HepG2 (cell line): ENCODE results near the gene SRR. TPM values are rescaled to one million over a fixed set of nuclear protein-coding genes. Genes with fewer than 3 reads are reported as not detected.

ENCODE experiments used
- FOXO4 ChIP-seq: sonication (generic); formaldehyde crosslinking; conservative IDR thresholded peaks from 2 replicates; pipeline ENCODE4 v1.8.1; 2023; ENCODE audit warnings: missing genetic modification reagents
- GTF3A ChIP-seq: sonication (generic); formaldehyde crosslinking; conservative IDR thresholded peaks from 2 replicates; pipeline ENCODE4 v1.4.0; 2020; ENCODE audit warnings: mild to moderate bottlenecking, missing genetic modification reagents
- MAZ ChIP-seq, 2 experiments: sonication (generic) in 1 of 2; formaldehyde crosslinking in 1 of 2; IDR thresholded peaks; 2 replicates each; pipeline versions ENCODE4 v1.5.0 to v1.6.1; 2012 to 2020; ENCODE audit warnings: low read depth in 2 of 2, mild to moderate bottlenecking in 2 of 2, borderline replicate concordance in 1 of 2, improper control_type of control experiment in 1 of 2, low read length in 1 of 2, missing genetic modification reagents in 1 of 2, moderate library complexity in 1 of 2
- NFKB2 ChIP-seq: sonication (generic); formaldehyde crosslinking; IDR thresholded peaks from 2 replicates; pipeline ENCODE4 v1.4.0; 2020; ENCODE audit warnings: missing genetic modification reagents, borderline replicate concordance
- PHF21A ChIP-seq: sonication (generic); formaldehyde crosslinking; IDR thresholded peaks from 2 replicates; pipeline ENCODE4 v1.5.0; 2020; ENCODE audit warnings: mild to moderate bottlenecking, missing genetic modification reagents
- RFXANK ChIP-seq: IDR thresholded peaks from 2 replicates; pipeline ENCODE4 v1.6.1; 2016
- SCMH1 ChIP-seq: sonication (generic); formaldehyde crosslinking; IDR thresholded peaks from 2 replicates; pipeline ENCODE4 v1.9.0; 2021; ENCODE audit warnings: missing genetic modification reagents, mild to moderate bottlenecking, borderline replicate concordance
- SMAD3 ChIP-seq: sonication (generic); formaldehyde crosslinking; IDR thresholded peaks from 2 replicates; pipeline ENCODE4 v1.4.0; 2020; ENCODE audit warnings: missing genetic modification reagents
- TEAD3 ChIP-seq: optimal IDR thresholded peaks from 2 replicates; pipeline ENCODE3; 2016; ENCODE audit warnings: borderline replicate concordance
- TSC22D2 ChIP-seq: sonication (generic); formaldehyde crosslinking; IDR thresholded peaks from 2 replicates; pipeline ENCODE4 v1.5.1; 2020; ENCODE audit warnings: missing genetic modification reagents, mild to moderate bottlenecking, borderline replicate concordance
- ZKSCAN8 ChIP-seq: IDR thresholded peaks from 2 replicates; pipeline ENCODE4 v1.6.1; 2016; ENCODE audit warnings: borderline replicate concordance, missing genetic modification reagents, missing compliant biosample characterization
- ZNF331 ChIP-seq: sonication (generic); formaldehyde crosslinking; IDR thresholded peaks from 2 replicates; pipeline ENCODE4 v1.4.0; 2020; ENCODE audit warnings: missing genetic modification reagents
- ZNF33B ChIP-seq: sonication (generic); formaldehyde crosslinking; IDR thresholded peaks from 2 replicates; pipeline ENCODE4 v1.5.1; 2020; ENCODE audit warnings: mild to moderate bottlenecking, missing genetic modification reagents
- ZNF746 ChIP-seq: sonication (generic); formaldehyde crosslinking; IDR thresholded peaks from 2 replicates; pipeline ENCODE4 v1.8.0; 2022; ENCODE audit warnings: mild to moderate bottlenecking, missing genetic modification reagents
- polyA plus RNA-seq, 8 experiments: library from polyadenylated mRNA; depleted of rRNA in 3 of 8; stranded (reverse) in 7 of 8; unstranded in 1 of 8; fragments of >200 nt; fragmentation: Illumina TruSeq in 4 of 8; extraction: Trizol in 4 of 8; gene quantifications; 2 replicates each; pipeline versions ENCODE4 v1.2.1 to v1.2.3, GENCODE V29; 2011 to 2016; ENCODE audit warnings: low read depth in 4 of 8, missing spikeins in 1 of 8, mixed read lengths in 1 of 8; ENCODE audit not compliant: insufficient read depth in 1 of 8
- total RNA-seq, 5 experiments: library from RNA; depleted of rRNA; stranded (reverse); fragments of >200 nt; fragmentation: Illumina TruSeq; extraction: Trizol; gene quantifications; 2 replicates each; pipeline ENCODE4 v1.2.3, GENCODE V29; 2016; ENCODE audit warnings: low read depth in 1 of 5
- TF ChIP-seq, protein P1 (sequence below): sonication (generic); formaldehyde crosslinking; conservative IDR thresholded peaks from 2 replicates; pipeline ENCODE4 v1.4.0; 2020; ENCODE audit warnings: mild to moderate bottlenecking, missing genetic modification reagents, moderate library complexity
- TF ChIP-seq, protein P2 (sequence below): sonication (generic); formaldehyde crosslinking; IDR thresholded peaks from 2 replicates; pipeline ENCODE4 v1.9.0; 2021; ENCODE audit warnings: missing genetic modification reagents, borderline replicate concordance
- TF ChIP-seq, protein P3 (sequence below): sonication (generic); formaldehyde crosslinking; IDR thresholded peaks from 2 replicates; pipeline ENCODE4 v1.4.0; 2020; ENCODE audit warnings: mild to moderate bottlenecking, missing genetic modification reagents, borderline replicate concordance

Gene SRR
- total and polyA plus RNA-seq, 2 of the 13 experiments (the other 11 are each of a cell fraction or from before 2014, with no cell fraction given): 3.6 to 7.8 TPM

GRCh38 chr17:2347805-2348685 lies 44.3 kb downstream of the SRR start (continued):
- TF ChIP-seq, protein P1, sequence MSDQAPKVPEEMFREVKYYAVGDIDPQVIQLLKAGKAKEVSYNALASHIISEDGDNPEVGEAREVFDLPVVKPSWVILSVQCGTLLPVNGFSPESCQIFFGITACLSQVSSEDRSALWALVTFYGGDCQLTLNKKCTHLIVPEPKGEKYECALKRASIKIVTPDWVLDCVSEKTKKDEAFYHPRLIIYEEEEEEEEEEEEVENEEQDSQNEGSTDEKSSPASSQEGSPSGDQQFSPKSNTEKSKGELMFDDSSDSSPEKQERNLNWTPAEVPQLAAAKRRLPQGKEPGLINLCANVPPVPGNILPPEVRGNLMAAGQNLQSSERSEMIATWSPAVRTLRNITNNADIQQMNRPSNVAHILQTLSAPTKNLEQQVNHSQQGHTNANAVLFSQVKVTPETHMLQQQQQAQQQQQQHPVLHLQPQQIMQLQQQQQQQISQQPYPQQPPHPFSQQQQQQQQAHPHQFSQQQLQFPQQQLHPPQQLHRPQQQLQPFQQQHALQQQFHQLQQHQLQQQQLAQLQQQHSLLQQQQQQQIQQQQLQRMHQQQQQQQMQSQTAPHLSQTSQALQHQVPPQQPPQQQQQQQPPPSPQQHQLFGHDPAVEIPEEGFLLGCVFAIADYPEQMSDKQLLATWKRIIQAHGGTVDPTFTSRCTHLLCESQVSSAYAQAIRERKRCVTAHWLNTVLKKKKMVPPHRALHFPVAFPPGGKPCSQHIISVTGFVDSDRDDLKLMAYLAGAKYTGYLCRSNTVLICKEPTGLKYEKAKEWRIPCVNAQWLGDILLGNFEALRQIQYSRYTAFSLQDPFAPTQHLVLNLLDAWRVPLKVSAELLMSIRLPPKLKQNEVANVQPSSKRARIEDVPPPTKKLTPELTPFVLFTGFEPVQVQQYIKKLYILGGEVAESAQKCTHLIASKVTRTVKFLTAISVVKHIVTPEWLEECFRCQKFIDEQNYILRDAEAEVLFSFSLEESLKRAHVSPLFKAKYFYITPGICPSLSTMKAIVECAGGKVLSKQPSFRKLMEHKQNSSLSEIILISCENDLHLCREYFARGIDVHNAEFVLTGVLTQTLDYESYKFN (CRISPR knock-in tag): peak; percentile 57
- 0 out of 2 replicates have a peak, but pooled peaks have one; percentile 28 for TF ChIP-seq ZNF331 (CRISPR knock-in tag)
- TF ChIP-seq TSC22D2 (CRISPR knock-in tag): no peak
- peak; percentile 88 for TF ChIP-seq PHF21A (CRISPR knock-in tag)
- no peak for TF ChIP-seq FOXO4 (CRISPR knock-in tag)
- 0 out of 2 replicates have a peak, but pooled peaks have one; percentile 33 for TF ChIP-seq SMAD3 (CRISPR knock-in tag)
- TF ChIP-seq NFKB2 (CRISPR knock-in tag): no peak
- no peak for TF ChIP-seq ZKSCAN8
- TF ChIP-seq TEAD3: peak; percentile 68
- peak; percentile 95 for TF ChIP-seq RFXANK
- no peak for TF ChIP-seq SCMH1 (CRISPR knock-in tag)
- TF ChIP-seq ZNF746 (CRISPR knock-in tag): no peak
- no peak for TF ChIP-seq GTF3A (CRISPR knock-in tag)
- TF ChIP-seq, protein P2, sequence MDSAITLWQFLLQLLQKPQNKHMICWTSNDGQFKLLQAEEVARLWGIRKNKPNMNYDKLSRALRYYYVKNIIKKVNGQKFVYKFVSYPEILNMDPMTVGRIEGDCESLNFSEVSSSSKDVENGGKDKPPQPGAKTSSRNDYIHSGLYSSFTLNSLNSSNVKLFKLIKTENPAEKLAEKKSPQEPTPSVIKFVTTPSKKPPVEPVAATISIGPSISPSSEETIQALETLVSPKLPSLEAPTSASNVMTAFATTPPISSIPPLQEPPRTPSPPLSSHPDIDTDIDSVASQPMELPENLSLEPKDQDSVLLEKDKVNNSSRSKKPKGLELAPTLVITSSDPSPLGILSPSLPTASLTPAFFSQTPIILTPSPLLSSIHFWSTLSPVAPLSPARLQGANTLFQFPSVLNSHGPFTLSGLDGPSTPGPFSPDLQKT (CRISPR knock-in tag): no peak
- TF ChIP-seq, protein P3, sequence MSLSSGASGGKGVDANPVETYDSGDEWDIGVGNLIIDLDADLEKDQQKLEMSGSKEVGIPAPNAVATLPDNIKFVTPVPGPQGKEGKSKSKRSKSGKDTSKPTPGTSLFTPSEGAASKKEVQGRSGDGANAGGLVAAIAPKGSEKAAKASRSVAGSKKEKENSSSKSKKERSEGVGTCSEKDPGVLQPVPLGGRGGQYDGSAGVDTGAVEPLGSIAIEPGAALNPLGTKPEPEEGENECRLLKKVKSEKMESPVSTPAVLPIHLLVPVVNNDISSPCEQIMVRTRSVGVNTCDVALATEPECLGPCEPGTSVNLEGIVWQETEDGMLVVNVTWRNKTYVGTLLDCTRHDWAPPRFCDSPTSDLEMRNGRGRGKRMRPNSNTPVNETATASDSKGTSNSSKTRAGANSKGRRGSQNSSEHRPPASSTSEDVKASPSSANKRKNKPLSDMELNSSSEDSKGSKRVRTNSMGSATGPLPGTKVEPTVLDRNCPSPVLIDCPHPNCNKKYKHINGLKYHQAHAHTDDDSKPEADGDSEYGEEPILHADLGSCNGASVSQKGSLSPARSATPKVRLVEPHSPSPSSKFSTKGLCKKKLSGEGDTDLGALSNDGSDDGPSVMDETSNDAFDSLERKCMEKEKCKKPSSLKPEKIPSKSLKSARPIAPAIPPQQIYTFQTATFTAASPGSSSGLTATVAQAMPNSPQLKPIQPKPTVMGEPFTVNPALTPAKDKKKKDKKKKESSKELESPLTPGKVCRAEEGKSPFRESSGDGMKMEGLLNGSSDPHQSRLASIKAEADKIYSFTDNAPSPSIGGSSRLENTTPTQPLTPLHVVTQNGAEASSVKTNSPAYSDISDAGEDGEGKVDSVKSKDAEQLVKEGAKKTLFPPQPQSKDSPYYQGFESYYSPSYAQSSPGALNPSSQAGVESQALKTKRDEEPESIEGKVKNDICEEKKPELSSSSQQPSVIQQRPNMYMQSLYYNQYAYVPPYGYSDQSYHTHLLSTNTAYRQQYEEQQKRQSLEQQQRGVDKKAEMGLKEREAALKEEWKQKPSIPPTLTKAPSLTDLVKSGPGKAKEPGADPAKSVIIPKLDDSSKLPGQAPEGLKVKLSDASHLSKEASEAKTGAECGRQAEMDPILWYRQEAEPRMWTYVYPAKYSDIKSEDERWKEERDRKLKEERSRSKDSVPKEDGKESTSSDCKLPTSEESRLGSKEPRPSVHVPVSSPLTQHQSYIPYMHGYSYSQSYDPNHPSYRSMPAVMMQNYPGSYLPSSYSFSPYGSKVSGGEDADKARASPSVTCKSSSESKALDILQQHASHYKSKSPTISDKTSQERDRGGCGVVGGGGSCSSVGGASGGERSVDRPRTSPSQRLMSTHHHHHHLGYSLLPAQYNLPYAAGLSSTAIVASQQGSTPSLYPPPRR (CRISPR knock-in tag): 0 out of 2 replicates have a peak, but pooled peaks have one; percentile 19
- no peak for TF ChIP-seq ZNF33B (CRISPR knock-in tag)
- 0 out of 2 replicates have a peak, but pooled peaks have one; percentile 33 for TF ChIP-seq MAZ (IDR thresholded peaks at IDR 0.05; ENCODE audit: borderline replicate concordance, low read depth, low read length)
- 0 out of 2 replicates have a peak, but pooled peaks have one; percentile 23 for TF ChIP-seq MAZ (CRISPR knock-in tag; IDR thresholded peaks at IDR 0.05; ENCODE audit: low read depth)
